OCI-LY3 (cell line): ENCODE measurements around the gene FAM163B.

Source experiments
- H2AFZ ChIP-seq: fragments of 200-600, 300-600 bp; shearing (Covaris generic); 2 replicates; pipeline ENCODE4 v1.6.0; 2014; ENCODE audit warnings: antibody characterized with exemption, low read depth, low read length
- H3K27ac ChIP-seq: fragments of 200-600, 300-600 bp; sonication (generic); 2 replicates; pipeline ENCODE4 v1.5.1; 2014; ENCODE audit warnings: mild to moderate bottlenecking, low read length, moderate library complexity, mixed read lengths
- H3K27me3 ChIP-seq: fragments of 200-600, 300-600 bp; sonication (generic); 2 replicates; pipeline ENCODE4 v1.6.1; 2014; ENCODE audit warnings: low read depth, low read length, mixed read lengths
- H3K36me3 ChIP-seq: fragments of 200-600, 300-600 bp; sonication (generic); replicated peaks from 2 replicates; pipeline ENCODE3; 2014; ENCODE audit warnings: low read depth, low read length, mixed read lengths
- H3K4me1 ChIP-seq: fragments of 300-600, 200-600 bp; sonication (generic); 2 replicates; pipeline ENCODE4 v1.6.1; 2014; ENCODE audit warnings: low read length, mixed read lengths
- H3K4me2 ChIP-seq: fragments of 200-600, 300-600 bp; sonication (generic); 2 replicates; pipeline ENCODE4 v1.6.1; 2014; ENCODE audit warnings: low read length, mixed read lengths
- H3K4me3 ChIP-seq: fragments of 300-600, 200-600 bp; sonication (generic); 2 replicates; pipeline ENCODE4 v1.5.1; 2014; ENCODE audit warnings: antibody characterized with exemption, mild to moderate bottlenecking, low read length, moderate library complexity
- H3K79me2 ChIP-seq: fragments of 300-600, 200-600 bp; shearing (Covaris generic); 2 replicates; pipeline ENCODE4 v1.6.1; 2014; ENCODE audit warnings: mild to moderate bottlenecking, low read length, mixed read lengths
- H3K9ac ChIP-seq: fragments of 300-600, 200-600 bp; shearing (Covaris generic); 2 replicates; pipeline ENCODE4 v1.6.0; 2014; ENCODE audit warnings: mild to moderate bottlenecking, low read length, moderate library complexity
- H3K9me3 ChIP-seq: fragments of 200-600, 300-600 bp; shearing (Covaris generic); 2 replicates; pipeline ENCODE4 v1.6.1; 2014; ENCODE audit warnings: low read length, mixed read lengths; ENCODE audit not compliant: insufficient read depth
- H4K20me1 ChIP-seq: fragments of 200-600, 300-600 bp; sonication (generic); 2 replicates; pipeline ENCODE4 v1.6.1; 2016; ENCODE audit warnings: low read length, mixed read lengths; ENCODE audit not compliant: insufficient read depth
- EZH2phosphoT487 ChIP-seq: fragments of 200-600 bp; shearing (Covaris generic); IDR thresholded peaks from 2 replicates; pipeline ENCODE4 v1.6.1; 2018; ENCODE audit warnings: antibody characterized with exemption, mixed run types, low read depth
- TF ChIP-seq, protein P1 (sequence below): fragments of 200-600, 300-600 bp; sonication (generic); IDR thresholded peaks from 2 replicates; pipeline ENCODE4 v1.5.1; 2014; ENCODE audit warnings: antibody characterized with exemption, low read length, low read depth

The FAM163B gene

DNA sequence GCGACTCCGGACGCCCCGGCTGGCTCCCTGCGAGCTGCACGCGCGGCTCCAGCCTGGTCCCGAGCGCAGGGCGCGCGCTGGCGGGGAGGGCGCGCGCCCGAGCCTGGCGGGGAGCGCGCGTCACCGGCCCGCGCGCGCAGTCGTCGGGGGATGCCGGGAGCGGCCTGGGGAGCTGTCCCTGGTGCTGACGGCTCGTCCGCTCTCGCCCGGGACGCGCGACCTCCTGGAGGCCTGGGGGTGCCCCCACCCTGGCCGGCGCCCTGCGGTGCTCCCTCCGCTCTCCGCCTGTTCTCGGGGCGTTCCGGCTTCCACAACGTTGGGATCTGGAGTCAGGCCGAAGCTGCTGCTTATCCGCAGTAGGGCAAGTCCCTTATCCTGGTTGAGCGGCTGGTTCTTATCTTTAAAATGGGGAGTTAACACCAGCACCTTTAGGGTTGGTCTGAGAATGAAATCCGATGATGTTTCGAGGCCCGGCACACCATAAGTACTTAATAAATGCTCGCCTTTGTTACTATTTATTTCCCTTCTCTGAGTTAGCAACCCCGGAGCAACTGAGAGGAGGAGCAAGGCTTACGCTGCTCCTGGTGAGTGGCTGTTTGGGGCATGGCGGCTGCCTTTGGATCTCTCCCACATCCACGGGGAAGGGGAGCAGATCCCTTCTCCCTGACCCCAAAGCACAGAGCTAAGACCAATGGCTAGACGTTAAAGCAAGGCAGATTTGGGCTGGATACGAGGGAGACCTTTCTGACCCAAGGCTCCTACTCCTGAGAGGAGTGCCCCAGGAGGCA is at the start of gene FAM163B:
Gene FAM163B (minus strand): TSS at position 79 of the 788 bp plus-strand sequence. CDS start 29,166 bp downstream, outside the sequence.
- Histone ChIP-seq H3K4me2 (no peak within 1 kb of the TSS), H2AFZ (no peak within 1 kb of the TSS), H3K9me3 (no peaks in the 10 kb centered on the region), H3K27ac (no peak within 1 kb of the TSS), H3K9ac (no peak within 1 kb of the TSS), H3K79me2 (no peaks in the 10 kb centered on the region), H4K20me1 (no peaks in the 10 kb centered on the region), H3K4me1 (no peaks in the 10 kb centered on the region), H3K4me3 (no peak within 1 kb of the TSS), H3K27me3 (peaks cover 50% of the 10 kb centered on the region), H3K36me3 (no peaks in the 10 kb centered on the region)
- TF ChIP-seq EZH2phosphoT487 = no peak
- TF ChIP-seq, protein P1, sequence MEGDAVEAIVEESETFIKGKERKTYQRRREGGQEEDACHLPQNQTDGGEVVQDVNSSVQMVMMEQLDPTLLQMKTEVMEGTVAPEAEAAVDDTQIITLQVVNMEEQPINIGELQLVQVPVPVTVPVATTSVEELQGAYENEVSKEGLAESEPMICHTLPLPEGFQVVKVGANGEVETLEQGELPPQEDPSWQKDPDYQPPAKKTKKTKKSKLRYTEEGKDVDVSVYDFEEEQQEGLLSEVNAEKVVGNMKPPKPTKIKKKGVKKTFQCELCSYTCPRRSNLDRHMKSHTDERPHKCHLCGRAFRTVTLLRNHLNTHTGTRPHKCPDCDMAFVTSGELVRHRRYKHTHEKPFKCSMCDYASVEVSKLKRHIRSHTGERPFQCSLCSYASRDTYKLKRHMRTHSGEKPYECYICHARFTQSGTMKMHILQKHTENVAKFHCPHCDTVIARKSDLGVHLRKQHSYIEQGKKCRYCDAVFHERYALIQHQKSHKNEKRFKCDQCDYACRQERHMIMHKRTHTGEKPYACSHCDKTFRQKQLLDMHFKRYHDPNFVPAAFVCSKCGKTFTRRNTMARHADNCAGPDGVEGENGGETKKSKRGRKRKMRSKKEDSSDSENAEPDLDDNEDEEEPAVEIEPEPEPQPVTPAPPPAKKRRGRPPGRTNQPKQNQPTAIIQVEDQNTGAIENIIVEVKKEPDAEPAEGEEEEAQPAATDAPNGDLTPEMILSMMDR = no peak

DNA sequence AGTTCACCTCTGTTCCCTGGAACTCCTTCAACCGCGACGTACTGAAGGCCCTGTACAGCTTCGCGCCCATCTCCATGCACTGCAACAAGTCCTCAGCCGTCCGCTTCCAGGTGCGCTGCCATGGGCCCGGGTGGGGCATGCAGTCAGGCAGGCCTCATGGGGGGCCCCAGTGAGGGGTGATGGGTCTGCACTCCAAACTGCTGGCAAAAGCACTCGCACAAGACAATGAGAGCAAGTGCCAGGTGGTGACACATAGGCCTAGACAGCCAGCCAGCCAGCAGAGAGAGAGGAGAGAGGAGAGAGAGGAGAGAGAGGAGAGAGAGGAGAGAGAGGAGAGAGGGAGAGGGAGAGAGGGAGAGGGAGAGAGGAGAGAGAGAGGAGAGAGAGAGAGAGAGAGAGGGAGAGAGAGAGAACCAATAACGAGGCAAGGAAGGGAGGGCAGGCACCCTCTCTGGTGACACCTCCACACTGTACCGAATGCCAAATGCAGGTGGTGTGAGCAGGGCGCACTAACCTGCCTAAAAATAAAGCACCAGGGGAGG is 48.0 kb upstream of the FAM163B start:
- Histone ChIP-seq H2AFZ (no peak overlapping the region), H3K9me3 (no peaks in the 10 kb centered on the region), H3K79me2 (no peaks in the 10 kb centered on the region), H3K36me3 (no peaks in the 10 kb centered on the region), H3K4me3 (no peak overlapping the region), H3K4me2 (no peak overlapping the region), H4K20me1 (no peaks in the 10 kb centered on the region), H3K4me1 (no peaks in the 10 kb centered on the region), H3K9ac (no peak overlapping the region), H3K27me3 (no peaks in the 10 kb centered on the region), H3K27ac (no peak overlapping the region)
- TF ChIP-seq, protein P1 = no peak
- no peak for TF ChIP-seq EZH2phosphoT487

DNA sequence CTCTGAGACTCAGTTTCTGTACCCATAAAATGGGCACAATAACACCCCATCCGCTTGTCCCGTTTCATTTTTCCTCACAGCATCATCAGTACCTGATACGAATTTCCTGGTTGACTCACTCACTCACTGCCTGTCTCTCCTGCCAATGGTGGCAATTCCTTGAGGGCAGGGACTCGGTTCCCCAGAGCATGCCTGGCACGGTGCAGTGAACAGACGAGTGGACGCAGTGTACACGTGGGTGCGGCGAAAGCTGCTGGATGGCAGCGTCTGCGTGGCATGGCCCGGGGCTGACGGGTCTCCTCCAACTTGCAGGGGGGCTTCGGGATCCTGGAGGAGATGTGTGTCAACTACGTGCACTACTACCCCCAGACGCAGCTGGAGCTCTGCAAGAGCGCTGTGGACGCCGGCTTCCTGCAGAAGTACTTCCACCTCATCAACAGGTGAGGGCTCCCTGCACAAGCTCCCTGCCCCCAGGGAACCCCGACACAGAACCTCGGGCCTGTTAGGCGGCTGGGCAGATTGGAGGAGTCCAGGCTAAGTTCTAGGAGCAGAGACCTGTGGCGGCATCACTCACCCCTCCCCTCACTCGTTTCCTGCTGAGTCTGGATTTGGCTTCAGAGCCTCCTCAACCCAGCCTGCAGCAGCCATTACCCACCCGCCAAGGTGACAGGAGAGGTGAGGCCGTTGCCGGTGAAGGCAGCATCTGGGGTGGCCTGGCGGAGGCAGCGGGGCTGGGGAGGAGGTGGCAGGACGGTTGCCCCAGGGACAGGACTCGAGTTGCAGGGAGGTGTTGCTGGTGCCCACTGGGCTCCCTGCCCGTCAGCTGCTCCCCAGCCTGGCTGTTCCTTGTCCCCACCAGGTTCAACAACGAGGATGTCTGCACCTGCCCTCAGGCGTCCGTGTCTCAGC is 47.3 kb upstream of the FAM163B start:
- H3K27me3 ChIP-seq = no peaks in the 10 kb centered on the region
- TF ChIP-seq, protein P1 = no peak
- TF ChIP-seq EZH2phosphoT487 = no peak

DNA sequence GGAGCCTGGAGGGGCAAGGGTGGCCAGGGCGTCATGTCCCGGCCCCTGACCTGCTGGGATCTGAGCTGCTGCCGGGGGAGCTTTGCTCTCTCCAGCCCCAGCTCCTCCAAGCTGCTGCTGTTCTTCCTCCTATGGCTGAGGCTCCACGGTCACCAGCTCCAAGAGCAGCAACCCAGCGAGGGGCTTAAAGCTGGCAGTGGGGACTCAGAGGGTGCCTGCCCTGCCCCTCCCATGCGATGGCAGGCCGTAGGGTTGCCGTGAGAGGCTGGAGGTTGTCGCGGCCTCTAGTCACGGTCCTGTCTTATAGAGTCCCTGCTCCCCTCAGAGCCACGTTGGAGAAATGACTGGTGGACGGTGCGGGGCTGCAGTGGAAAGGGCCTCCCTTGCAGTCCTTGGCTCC is 46.5 kb upstream of the FAM163B start:
- no peak overlapping the region for H2AFZ ChIP-seq
- no peak overlapping the region for H3K27ac ChIP-seq
- 0 out of 2 replicates have a peak, but pooled peaks cover 6% of the 10 kb centered on the region for H3K27me3 ChIP-seq

More for the DNA sequence above, 47.3 kb upstream of the FAM163B start:
- H3K4me2 ChIP-seq = no peak overlapping the region
- no peak overlapping the region for H3K27ac ChIP-seq
- no peaks in the 10 kb centered on the region for H3K4me1 ChIP-seq
- H4K20me1 ChIP-seq = no peaks in the 10 kb centered on the region
- H3K4me3 ChIP-seq = no peak overlapping the region
- no peak overlapping the region for H3K9ac ChIP-seq
- H2AFZ ChIP-seq = no peak overlapping the region
- H3K36me3 ChIP-seq = no peaks in the 10 kb centered on the region
- H3K79me2 ChIP-seq = no peaks in the 10 kb centered on the region
- H3K9me3 ChIP-seq = no peaks in the 10 kb centered on the region

More for the DNA sequence above, 46.5 kb upstream of the FAM163B start:
- no peak for TF ChIP-seq EZH2phosphoT487
- TF ChIP-seq, protein P1 = no peak
- Histone ChIP-seq H3K4me2 (no peak overlapping the region), H3K79me2 (no peaks in the 10 kb centered on the region), H3K4me3 (no peak overlapping the region), H3K9me3 (no peaks in the 10 kb centered on the region), H3K9ac (no peak overlapping the region), H4K20me1 (no peaks in the 10 kb centered on the region), H3K36me3 (no peaks in the 10 kb centered on the region), H3K4me1 (no peaks in the 10 kb centered on the region)
